Astrocyte (in vitro differentiated cells and primary cell): ENCODE results near the gene EIF2B1. TPM values are rescaled to one million over a fixed set of nuclear protein-coding genes. Genes with fewer than 3 reads are reported as not detected.
"Not testable (repeated sequence)": the region's sequence is repeated elsewhere in the genome, so short reads cannot be mapped to it uniquely, and the experiment has no call there.

Source experiments
- DNase-seq: peaks from one replicate; pipeline ENCODE4 v3.0.0-alpha.2; 2010; ENCODE audit warnings: low read depth
- FAIRE-seq: peaks from 2 replicates; lab custom pipeline; 2011; peaks lifted over from hg19 to GRCh38; lab: Jason Lieb, UNC
- H2AFZ ChIP-seq: 2 replicates; pipeline ENCODE4 v1.6.0; 2012; ENCODE audit warnings: low read depth, low read length, inconsistent platforms
- H3K27ac ChIP-seq: 2 replicates; pipeline ENCODE4 v1.5.1; 2011; ENCODE audit warnings: low read depth, low read length, inconsistent platforms
- H3K27me3 ChIP-seq: 2 replicates; pipeline ENCODE4 v1.6.0; 2011; ENCODE audit warnings: low read length, inconsistent platforms; ENCODE audit not compliant: insufficient read depth
- H3K36me3 ChIP-seq: 2 replicates; pipeline ENCODE4 v1.5.1; 2011; ENCODE audit warnings: low read length, inconsistent platforms; ENCODE audit not compliant: insufficient read depth
- H3K4me1 ChIP-seq: 2 replicates; pipeline ENCODE4 v1.5.1; 2011; ENCODE audit warnings: low read length, inconsistent platforms; ENCODE audit not compliant: insufficient read depth
- H3K4me2 ChIP-seq: 2 replicates; pipeline ENCODE4 v1.6.0; 2012; ENCODE audit warnings: low read length, inconsistent platforms
- H3K4me3 ChIP-seq: 2 replicates; pipeline ENCODE4 v1.5.1; 2011; ENCODE audit warnings: low read depth, mild to moderate bottlenecking, low read length, inconsistent platforms; ENCODE audit not compliant: insufficient read depth
- H3K79me2 ChIP-seq: 2 replicates; pipeline ENCODE4 v1.6.0; 2012; ENCODE audit warnings: mild to moderate bottlenecking, low read length, inconsistent platforms; ENCODE audit not compliant: insufficient read depth
- H3K9ac ChIP-seq: 2 replicates; pipeline ENCODE4 v1.6.0; 2012; ENCODE audit warnings: mild to moderate bottlenecking, low read length, inconsistent platforms
- H3K9me3 ChIP-seq: 2 replicates; pipeline ENCODE4 v1.5.1; 2012; ENCODE audit warnings: low read depth, mild to moderate bottlenecking, low read length, inconsistent platforms; ENCODE audit not compliant: insufficient read depth
- H4K20me1 ChIP-seq: 2 replicates; pipeline ENCODE4 v1.6.0; 2012; ENCODE audit warnings: low read length, inconsistent platforms; ENCODE audit not compliant: insufficient read depth
- H3K27ac Mint-ChIP-seq: one replicate; pipeline ENCODE4 v1.8.0; 2021; ENCODE audit warnings: mild to moderate bottlenecking, mixed read lengths; ENCODE audit not compliant: unreplicated experiment
- H3K27me3 Mint-ChIP-seq: one replicate; pipeline ENCODE4 v1.8.0; 2021; ENCODE audit warnings: low read depth, mixed read lengths; ENCODE audit not compliant: unreplicated experiment
- H3K36me3 Mint-ChIP-seq: one replicate; pipeline ENCODE4 v1.8.0; 2021; ENCODE audit warnings: low read depth, mixed read lengths; ENCODE audit not compliant: unreplicated experiment
- H3K4me1 Mint-ChIP-seq: one replicate; pipeline ENCODE4 v1.8.0; 2021; ENCODE audit warnings: low read depth, mixed read lengths; ENCODE audit not compliant: unreplicated experiment
- H3K4me3 Mint-ChIP-seq: one replicate; pipeline ENCODE4 v1.8.0; 2021; ENCODE audit warnings: mild to moderate bottlenecking, moderate library complexity, mixed read lengths; ENCODE audit not compliant: unreplicated experiment
- H3K9me3 Mint-ChIP-seq: one replicate; pipeline ENCODE4 v1.8.0; 2021; ENCODE audit warnings: mild to moderate bottlenecking, mixed read lengths; ENCODE audit not compliant: unreplicated experiment
- EZH2 ChIP-seq: IDR thresholded peaks from 2 replicates; pipeline ENCODE4 v1.6.1; 2012; ENCODE audit warnings: mild to moderate bottlenecking, low read length, inconsistent platforms; ENCODE audit not compliant: insufficient read depth
- total RNA-seq: library from RNA; stranded (reverse); gene quantifications from 2 replicates; pipeline ENCODE4 v1.2.1, GENCODE V29; 2021
- TF ChIP-seq, protein P1 (sequence below): IDR thresholded peaks from 2 replicates; pipeline ENCODE4 v1.5.1; 2011; ENCODE audit warnings: low read depth, mild to moderate bottlenecking, inconsistent platforms, low read length, moderate library complexity; ENCODE audit not compliant: insufficient read depth

EIF2B1 gene
- total RNA-seq, 1 donor from 2014 or later, result 49.3 TPM

DNA sequence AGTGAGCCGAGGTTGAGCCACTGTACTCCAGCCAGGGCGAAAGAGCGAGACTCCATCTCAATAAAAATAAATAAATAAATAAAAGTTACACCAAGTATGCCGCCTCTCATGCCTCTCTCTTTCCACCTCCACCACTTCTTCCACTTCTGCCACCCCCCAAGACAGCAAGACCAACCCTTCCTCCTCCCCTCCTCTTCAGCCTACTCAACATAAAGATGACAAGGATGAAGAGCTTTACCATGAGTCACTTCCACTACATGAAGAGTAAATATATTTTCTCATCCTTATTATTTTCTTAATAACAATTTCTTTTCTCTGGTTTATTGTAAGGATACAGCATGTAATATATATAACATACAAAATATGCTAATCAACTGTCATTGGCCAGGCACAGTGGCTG lies 52.7 kb downstream of the EIF2B1 start:
- Histone ChIP-seq H3K4me2 (no peak overlapping the region), H3K79me2 (peaks cover 34% of the 10 kb centered on the region), H3K27ac (no peak overlapping the region), H3K4me1 (peaks cover 7% of the 10 kb centered on the region), H3K36me3 (no peaks in the 10 kb centered on the region), H3K9ac (no peak overlapping the region), H3K27me3 (no peaks in the 10 kb centered on the region), H2AFZ (no peak overlapping the region), H4K20me1 (peaks cover 14% of the 10 kb centered on the region), H3K4me3 (no peak overlapping the region), H3K9me3 (no peaks in the 10 kb centered on the region)
- Mint-ChIP-seq H3K4me3 (no peak overlapping the region), H3K27ac (no peak overlapping the region), H3K9me3 (no peaks in the 10 kb centered on the region), H3K27me3 (no peaks in the 10 kb centered on the region), H3K4me1 (peaks cover 13% of the 10 kb centered on the region), H3K36me3 (peaks cover 1% of the 10 kb centered on the region)
- TF ChIP-seq EZH2, result no peak
- TF ChIP-seq, protein P1, sequence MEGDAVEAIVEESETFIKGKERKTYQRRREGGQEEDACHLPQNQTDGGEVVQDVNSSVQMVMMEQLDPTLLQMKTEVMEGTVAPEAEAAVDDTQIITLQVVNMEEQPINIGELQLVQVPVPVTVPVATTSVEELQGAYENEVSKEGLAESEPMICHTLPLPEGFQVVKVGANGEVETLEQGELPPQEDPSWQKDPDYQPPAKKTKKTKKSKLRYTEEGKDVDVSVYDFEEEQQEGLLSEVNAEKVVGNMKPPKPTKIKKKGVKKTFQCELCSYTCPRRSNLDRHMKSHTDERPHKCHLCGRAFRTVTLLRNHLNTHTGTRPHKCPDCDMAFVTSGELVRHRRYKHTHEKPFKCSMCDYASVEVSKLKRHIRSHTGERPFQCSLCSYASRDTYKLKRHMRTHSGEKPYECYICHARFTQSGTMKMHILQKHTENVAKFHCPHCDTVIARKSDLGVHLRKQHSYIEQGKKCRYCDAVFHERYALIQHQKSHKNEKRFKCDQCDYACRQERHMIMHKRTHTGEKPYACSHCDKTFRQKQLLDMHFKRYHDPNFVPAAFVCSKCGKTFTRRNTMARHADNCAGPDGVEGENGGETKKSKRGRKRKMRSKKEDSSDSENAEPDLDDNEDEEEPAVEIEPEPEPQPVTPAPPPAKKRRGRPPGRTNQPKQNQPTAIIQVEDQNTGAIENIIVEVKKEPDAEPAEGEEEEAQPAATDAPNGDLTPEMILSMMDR, result no peak
- DNase-seq (no peak), FAIRE-seq (no peak)

DNA sequence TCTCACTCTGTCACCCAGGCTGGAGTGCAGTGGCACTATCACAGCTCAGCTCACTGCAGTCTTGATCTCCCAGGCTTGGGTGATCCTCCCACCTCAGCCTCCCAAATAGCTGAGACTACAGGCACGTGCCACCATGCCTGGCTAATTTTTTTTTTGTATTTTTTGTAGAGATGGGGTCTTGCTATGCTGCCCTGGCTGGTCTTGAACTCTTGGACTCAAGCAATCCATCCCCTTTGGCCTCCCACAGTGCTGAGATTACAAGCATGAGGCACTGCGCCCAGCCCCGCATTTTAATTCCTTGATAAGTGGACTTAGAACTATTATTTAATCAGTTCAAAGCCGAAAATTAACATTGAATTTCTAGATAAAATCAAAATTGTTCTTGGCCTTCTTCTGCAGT lies 54.7 kb downstream of the EIF2B1 start:
- H3K9me3 ChIP-seq, DNase-seq, H3K36me3 ChIP-seq, H3K36me3 Mint-ChIP-seq, H4K20me1 ChIP-seq, H3K27ac Mint-ChIP-seq, H3K4me1 ChIP-seq, H3K9me3 Mint-ChIP-seq, H3K27ac ChIP-seq, H3K27me3 ChIP-seq, H3K4me3 ChIP-seq, H3K4me1 Mint-ChIP-seq, H3K27me3 Mint-ChIP-seq, H2AFZ ChIP-seq, H3K9ac ChIP-seq, FAIRE-seq, H3K4me3 Mint-ChIP-seq, H3K4me2 ChIP-seq: not testable (repeated sequence)
- peaks cover 17% of the 10 kb centered on the region for H3K79me2 ChIP-seq

DNA sequence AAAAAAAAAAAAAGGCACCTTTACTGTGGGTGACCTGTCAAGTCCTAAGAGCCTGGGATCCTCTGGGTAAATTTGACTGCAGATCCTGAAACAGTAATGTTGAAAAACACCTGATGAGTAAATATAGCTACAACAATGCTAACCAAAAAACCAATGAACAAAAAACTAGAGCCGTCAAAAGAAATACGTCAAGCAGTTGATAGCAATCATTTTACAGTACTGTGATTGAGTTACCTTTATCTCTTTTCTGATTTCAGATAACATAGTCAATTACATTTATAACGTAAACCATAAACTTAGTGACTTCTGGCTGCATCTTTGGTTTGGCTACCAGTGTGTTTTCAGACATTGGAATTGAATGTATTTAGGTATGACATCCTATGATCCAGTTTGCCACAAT lies 55.2 kb downstream of the EIF2B1 start:
- Histone ChIP-seq H3K9me3 (no peaks in the 10 kb centered on the region), H3K27me3 (no peaks in the 10 kb centered on the region), H4K20me1 (peaks cover 5% of the 10 kb centered on the region), H2AFZ (no peak overlapping the region), H3K79me2 (peaks cover 13% of the 10 kb centered on the region), H3K4me2 (no peak overlapping the region), H3K27ac (no peak overlapping the region), H3K4me3 (no peak overlapping the region), H3K4me1 (no peaks in the 10 kb centered on the region), H3K9ac (no peak overlapping the region), H3K36me3 (no peaks in the 10 kb centered on the region)
- Mint-ChIP-seq H3K9me3 (no peaks in the 10 kb centered on the region), H3K27ac (no peak overlapping the region), H3K4me1 (peaks cover 8% of the 10 kb centered on the region), H3K4me3 (peak overlapping the region; percentile 9), H3K27me3 (no peaks in the 10 kb centered on the region), H3K36me3 (peaks cover 4% of the 10 kb centered on the region)
- FAIRE-seq, result no peak
- TF ChIP-seq, protein P1, result no peak
- no peak for TF ChIP-seq EZH2
- no peak for DNase-seq
